GM12891 (cell line): ENCODE data around the gene STPG3.

Experiments used
- DNase-seq: peaks from one replicate; pipeline ENCODE4 v3.0.0; 2011; ENCODE audit warnings: low spot score; ENCODE audit not compliant: insufficient read length
- FAIRE-seq: peaks from 2 replicates; lab custom pipeline; 2011; peaks lifted over from hg19 to GRCh38; lab: Jason Lieb, UNC
- PAX5 ChIP-seq: IDR thresholded peaks from 2 replicates; pipeline ENCODE4 v1.6.1; 2011; ENCODE audit warnings: low read length, moderate library complexity, mild to moderate bottlenecking; ENCODE audit not compliant: insufficient read depth, severe bottlenecking
- POLR2A ChIP-seq: IDR thresholded peaks from 2 replicates; pipeline ENCODE4 v1.6.1; 2011; ENCODE audit warnings: low read depth, low read length, control low read depth
- POLR2AphosphoS5 ChIP-seq: IDR thresholded peaks from 2 replicates; pipeline ENCODE4 v1.6.1; 2011; ENCODE audit warnings: low read depth, low read length, control low read depth
- POU2F2 ChIP-seq: IDR thresholded peaks from 2 replicates; pipeline ENCODE4 v1.6.1; 2011; ENCODE audit warnings: low read depth, mild to moderate bottlenecking, control low read depth, low read length, moderate library complexity
- SPI1 ChIP-seq: IDR thresholded peaks from 2 replicates; pipeline ENCODE4 v1.6.1; 2011; ENCODE audit warnings: low read depth, low read length, control low read depth
- TAF1 ChIP-seq: IDR thresholded peaks from 2 replicates; pipeline ENCODE4 v1.6.1; 2011; ENCODE audit warnings: low read depth, low read length, control low read depth

STPG3 gene

GRCh38 chr9:137279741-137280473, 28.8 kb downstream of the STPG3 start:
- FAIRE-seq: no peak
- DNase-seq: no peak
- TF ChIP-seq SPI1 (no peak), POLR2A (no peak), TAF1 (no peak), PAX5 (no peak)

- FAIRE-seq (no peak), DNase-seq (no peak)
- TF ChIP-seq POU2F2: no peak
- no peak for TF ChIP-seq SPI1
- no peak for TF ChIP-seq PAX5
- no peak for TF ChIP-seq TAF1
- no peak for TF ChIP-seq POLR2AphosphoS5
- TF ChIP-seq POLR2A: no peak
These were observed 29.6 kb downstream of the STPG3 start for GRCh38 chr9:137280474-137281344.

GRCh38 chr9:137281345-137282116, 30.4 kb downstream of the STPG3 start:
- TF ChIP-seq POU2F2 (no peak), POLR2A (no peak), SPI1 (no peak), TAF1 (no peak), POLR2AphosphoS5 (no peak), PAX5 (no peak)
- FAIRE-seq (no peak), DNase-seq (no peak)

GRCh38 chr9:137286975-137287383, 35.9 kb downstream of the STPG3 start:
- peak; percentile 66 for FAIRE-seq
- DNase-seq: no peak

GRCh38 chr9:137293094-137293481, 42.0 kb downstream of the STPG3 start:
- DNase-seq: no peak
- FAIRE-seq: no peak
- no peak for TF ChIP-seq POLR2AphosphoS5
- no peak for TF ChIP-seq TAF1
- TF ChIP-seq PAX5: no peak
- no peak for TF ChIP-seq SPI1
- no peak for TF ChIP-seq POLR2A
- TF ChIP-seq POU2F2: no peak

More at GRCh38 chr9:137286975-137287383, 35.9 kb downstream of the STPG3 start:
- TF ChIP-seq POLR2A: no peak
- no peak for TF ChIP-seq POU2F2
- no peak for TF ChIP-seq PAX5
- no peak for TF ChIP-seq POLR2AphosphoS5
- TF ChIP-seq TAF1: no peak
- TF ChIP-seq SPI1: no peak

- FAIRE-seq (no peak), DNase-seq (no peak)
- TF ChIP-seq POU2F2 (no peak), TAF1 (no peak), POLR2AphosphoS5 (no peak), SPI1 (no peak), PAX5 (no peak), POLR2A (no peak)
These were observed 42.5 kb downstream of the STPG3 start for GRCh38 chr9:137293482-137294090.

- FAIRE-seq (peak; percentile 54), DNase-seq (no peak)
- TF ChIP-seq POU2F2: no peak
- TF ChIP-seq POLR2AphosphoS5: no peak
- TF ChIP-seq POLR2A: no peak
- no peak for TF ChIP-seq TAF1
- TF ChIP-seq SPI1: no peak
- no peak for TF ChIP-seq PAX5
These were observed 43.1 kb downstream of the STPG3 start for GRCh38 chr9:137294091-137294680.

GRCh38 chr9:137294681-137295237, 43.7 kb downstream of the STPG3 start:
- FAIRE-seq (no peak), DNase-seq (no peak)
- TF ChIP-seq POLR2A (no peak), SPI1 (no peak), POLR2AphosphoS5 (no peak), TAF1 (no peak), POU2F2 (no peak), PAX5 (no peak)
